GM21737 (cell line): ENCODE measurements around the gene HOXD4.

ENCODE experiments used
- ATAC-seq: cut with Tn5 transposase; IDR thresholded peaks from one replicate; pipeline ENCODE4 v1.9.1; 2021; ENCODE audit warnings: mild to moderate bottlenecking, moderate library complexity; ENCODE audit not compliant: unreplicated experiment

Gene HOXD4

DNA sequence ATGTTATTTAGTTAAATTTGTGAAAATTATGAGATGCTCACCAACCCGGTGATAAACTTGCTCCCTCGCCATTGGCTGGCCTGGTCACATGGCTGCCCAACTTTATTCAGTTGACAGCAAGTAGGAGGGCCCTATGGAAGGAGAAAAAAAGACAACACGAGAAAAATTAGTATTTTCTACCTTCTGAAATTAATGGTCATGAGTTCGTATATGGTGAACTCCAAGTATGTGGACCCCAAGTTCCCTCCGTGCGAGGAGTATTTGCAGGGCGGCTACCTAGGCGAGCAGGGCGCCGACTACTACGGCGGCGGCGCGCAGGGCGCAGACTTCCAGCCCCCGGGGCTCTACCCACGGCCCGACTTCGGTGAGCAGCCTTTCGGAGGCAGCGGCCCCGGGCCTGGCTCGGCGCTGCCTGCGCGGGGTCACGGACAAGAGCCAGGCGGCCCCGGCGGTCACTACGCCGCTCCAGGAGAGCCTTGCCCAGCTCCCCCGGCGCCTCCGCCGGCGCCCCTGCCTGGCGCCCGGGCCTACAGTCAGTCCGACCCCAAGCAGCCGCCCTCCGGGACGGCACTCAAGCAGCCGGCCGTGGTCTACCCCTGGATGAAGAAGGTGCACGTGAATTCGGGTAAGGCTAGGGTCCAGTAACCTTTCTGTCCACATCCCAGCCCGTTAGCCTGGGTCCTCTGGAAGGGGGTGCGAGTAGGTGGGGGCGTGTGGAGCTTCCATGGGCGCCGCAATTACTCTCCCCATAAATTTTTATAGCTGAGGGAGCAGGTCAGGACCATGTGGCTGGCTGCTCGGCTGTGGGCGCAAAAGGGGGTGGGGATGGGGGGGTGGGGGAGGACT is at the start of gene HOXD4:
TSS of gene HOXD4 (plus strand) at position 109 of the 846 bp plus-strand sequence. CDS start at position 193, 84 bp downstream.
- no peak for ATAC-seq

DNA sequence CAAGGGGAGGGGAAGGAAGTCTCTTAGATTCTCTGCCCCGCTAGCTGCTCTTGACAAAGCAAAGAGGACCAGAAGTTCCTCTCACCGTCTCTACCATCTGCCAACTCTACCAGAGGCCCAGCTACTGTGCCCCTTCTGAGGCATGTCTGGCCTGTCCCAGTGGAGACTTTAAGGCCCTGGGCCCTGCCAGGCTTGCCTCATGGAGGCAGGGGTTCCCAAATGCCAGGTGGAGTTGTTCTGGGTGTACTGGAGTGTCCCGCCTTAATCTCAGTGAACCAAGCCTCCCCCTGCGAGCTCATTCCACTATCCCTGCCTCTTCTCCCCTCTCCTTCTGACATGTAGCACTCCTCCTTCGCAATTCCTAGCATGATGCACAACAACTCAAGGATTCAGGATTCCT is 49.5 kb upstream of the HOXD4 start:
- no peak for ATAC-seq

DNA sequence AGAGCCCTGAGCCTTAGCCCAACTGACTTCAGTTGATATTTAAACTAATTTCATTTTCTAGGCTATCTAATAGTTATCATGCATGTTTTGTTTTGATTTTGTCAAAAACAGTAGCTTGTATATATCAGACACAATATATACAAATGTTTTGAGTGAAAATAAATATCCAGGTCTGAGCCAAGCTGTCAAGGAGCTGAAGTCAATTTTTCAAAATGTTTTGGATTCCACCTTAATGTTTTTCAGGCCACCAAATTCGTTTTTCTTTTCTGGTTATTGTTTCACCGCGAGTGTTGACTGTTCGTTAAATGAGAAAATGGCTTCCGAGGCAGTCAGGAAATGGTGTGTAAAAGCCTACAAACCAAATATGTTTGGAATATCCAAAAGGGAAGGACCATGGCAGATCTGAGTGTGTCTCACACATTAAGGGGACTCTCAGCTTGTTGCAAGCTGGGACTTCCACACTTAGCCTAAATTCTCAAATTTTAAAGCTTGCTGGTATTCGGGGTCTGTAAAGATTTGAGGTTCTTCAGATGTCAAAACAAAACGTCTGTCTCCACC is 49.0 kb upstream of the HOXD4 start:
- ATAC-seq: no peak

DNA sequence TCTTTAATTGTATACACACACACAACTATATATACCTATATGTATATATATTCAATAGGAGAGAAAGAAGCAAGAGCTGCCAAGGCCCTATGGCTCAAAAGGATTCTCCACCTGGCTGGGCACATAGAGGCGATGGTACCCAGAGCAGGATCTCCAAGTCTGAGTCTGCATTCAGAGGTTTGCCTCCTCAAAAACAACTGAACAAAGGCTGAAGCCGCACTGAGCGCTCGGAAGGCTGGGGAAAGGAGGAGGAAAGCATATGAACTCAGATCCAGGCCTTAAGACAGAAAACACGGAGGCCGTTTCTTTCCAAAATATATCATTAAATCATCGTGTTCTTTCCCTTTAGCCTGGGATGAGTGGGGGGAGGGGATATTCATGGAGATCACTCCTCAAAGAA is 48.2 kb upstream of the HOXD4 start:
- ATAC-seq: no peak

DNA sequence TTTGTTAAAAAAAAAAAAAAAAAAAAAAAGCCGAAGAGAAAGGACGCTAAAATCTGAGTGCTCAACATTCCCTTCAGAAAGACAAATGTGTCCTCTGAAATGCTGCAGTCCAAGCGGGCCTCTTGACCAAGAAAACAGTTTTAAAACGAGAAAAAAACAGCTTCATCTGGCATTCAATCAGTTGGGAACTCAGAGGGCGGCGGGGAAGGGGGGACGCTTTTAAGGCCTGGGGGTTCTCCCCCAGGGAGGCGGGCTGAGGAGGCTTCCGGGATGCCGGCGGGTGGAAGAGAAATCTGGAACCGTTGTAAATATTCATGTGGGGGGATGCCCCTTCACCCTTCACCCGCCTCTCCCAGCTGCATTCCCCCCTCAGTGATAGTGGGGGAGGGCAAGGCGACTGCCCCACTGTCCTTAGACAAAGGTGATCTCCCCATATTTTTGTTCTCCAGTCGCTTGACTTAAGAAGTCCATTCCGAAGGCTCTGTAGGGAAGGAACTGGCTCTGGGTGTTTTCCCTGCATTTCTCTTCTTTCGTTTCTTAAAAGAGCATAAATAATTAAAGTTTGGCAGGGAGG is 47.5 kb upstream of the HOXD4 start:
- ATAC-seq: no peak

DNA sequence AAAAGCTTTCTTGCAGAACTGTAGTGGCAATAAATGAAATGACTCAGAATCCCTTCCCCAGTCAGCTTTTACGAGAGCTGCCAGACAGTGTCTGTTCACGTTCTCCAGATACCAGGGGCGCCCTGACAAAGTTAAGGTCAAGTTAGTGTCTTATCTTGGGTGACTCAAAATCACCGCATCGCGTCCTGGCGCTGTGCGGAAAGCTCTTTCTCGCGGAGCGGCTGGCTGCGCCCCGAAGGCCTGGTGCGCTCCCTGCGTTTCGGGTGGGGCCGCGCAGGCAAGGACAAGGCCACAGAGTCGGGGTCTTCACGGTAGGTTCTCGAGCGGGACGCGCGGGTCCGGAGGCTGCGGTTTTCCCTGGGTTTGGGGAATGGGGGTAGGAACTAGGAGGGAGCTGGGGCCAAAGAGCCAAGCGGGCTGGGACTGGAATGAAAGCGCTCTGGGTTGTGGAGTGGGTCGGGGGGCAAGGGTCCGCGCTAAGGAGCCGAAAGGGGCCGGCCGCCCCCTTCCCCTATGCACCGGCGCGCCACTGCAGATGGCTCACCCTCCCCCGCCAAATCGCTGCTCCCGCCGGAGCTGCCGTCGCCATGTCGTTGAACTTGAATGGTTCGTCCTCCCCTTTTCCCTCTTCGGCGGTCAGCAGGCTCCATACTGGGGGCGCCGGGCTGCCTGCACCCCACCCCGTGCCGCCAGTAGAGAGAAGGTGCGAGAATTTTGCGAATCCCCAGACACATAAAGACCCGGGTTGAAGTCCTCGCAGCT is 46.9 kb upstream of the HOXD4 start:
- ATAC-seq: no peak

DNA sequence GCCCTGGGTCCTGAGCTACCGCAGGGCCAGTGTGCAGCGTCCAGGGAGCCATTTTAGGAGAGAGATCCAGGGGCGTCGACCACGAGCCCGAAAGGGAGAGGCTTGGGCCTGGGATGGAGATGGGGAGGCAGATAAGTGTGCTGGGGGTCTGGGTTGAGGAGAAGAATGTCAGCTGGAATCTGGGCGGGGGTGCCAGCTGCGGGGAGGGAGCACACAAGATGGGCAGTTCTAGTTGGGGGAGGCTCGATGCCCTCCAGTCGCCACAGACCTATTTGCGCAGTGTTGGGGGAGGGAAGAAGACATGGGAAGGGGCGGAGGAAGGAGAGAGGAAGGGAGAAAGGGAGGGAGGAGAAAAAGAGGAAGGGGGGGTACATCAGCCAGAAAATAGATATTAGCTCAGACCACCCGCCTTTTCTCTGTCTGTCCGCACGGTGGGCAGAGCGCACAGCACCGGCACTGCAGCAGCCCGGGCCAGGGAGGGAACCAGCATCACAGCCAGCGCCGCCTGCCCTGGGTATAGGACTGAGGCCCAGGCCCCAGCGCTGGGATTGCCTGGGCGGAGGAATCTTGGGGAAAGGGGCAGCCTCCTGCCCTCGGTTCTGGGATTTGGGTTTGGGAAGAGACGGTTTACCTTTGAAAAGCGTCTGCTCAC is 46.1 kb upstream of the HOXD4 start:
- ATAC-seq: no peak

DNA sequence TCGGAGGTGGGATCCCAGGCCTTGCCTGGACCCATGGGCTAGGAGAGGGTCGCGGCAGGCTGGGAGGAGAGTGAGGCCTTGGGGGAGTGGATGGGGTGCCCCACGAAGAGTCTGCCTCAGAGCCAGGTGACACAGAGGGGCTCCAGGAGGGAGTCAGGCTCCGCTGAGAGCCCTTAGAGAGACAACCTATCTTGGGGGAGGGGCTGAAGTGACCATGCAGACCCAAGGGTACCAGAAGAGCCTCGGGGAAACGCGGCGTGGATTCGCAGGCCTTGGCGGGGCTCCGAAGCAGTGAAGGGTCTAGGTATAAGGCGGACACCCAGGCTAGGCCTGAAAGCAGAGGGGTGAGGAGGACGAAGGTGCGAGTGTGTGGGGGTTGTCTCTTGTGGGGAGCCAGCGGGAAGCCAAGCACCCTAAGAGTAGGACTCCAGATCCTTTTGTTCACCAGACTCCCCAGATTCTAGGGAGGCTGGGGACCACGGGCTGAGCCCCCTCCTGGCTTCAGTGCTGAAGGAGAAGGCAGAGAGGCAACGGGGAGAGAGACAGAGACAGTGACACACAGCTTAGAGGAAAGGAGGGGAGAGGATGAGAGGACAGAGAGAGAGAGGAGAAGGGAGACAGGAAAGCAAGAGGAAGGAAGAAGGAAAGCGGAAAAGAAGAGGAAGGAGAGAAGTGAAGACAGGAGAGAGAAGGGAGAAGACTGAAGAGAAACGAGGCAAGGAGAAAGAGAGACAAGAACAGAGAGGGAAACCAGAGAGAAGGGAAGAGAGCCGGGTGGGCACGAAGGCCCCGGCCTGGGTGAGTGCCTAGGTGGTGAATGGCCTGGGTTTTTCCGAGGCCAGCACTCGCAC is 45.4 kb upstream of the HOXD4 start:
- no peak for ATAC-seq

DNA sequence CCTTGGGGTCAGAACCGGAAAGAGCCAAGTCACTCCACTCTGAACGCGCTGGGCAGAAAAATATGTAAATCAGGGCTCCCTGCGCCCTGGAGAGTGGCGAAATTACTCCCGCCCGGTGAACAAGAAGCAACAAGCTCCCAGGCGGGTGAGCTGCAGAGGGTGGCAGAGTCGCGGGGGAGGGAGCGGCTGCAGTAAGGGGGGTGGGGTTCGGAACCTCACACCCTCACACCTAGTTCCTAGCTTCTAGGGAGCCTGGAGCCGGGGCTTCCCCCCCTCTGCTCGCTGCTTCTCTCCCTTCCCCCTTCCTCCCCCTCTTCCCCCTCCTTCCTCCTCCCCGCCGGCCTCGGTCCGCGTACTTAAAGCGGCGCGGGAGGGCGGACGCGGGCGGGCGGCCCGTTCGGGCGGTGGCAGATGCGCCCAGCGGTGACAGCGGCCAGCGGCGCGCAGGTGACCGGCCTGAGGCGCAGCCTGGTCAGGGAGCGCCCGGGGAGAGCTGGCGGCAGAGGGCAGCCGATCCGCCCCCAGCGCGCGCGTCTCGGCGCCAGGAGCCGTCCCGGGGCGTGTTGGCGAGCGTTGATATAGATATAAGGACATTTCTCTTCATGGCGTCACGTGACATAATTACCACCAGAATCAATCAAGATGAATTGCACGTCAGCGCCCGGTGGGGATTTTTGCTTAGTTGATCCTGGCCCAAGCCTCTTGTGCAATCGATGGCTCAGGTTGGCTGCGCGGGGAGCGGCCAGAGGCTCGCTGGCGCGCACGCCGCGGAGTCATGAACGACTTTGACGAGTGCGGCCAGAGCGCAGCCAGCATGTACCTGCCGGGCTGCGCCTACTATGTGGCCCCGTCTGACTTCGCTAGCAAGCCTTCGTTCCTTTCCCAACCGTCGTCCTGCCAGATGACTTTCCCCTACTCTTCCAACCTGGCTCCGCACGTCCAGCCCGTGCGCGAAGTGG is 44.5 kb upstream of the HOXD4 start, which contains the start of gene HOXD11:
TSS of gene HOXD11 (plus strand) at position 700 of the 959 bp plus-strand sequence. CDS start at position 776, 76 bp downstream.
- no peak for ATAC-seq

DNA sequence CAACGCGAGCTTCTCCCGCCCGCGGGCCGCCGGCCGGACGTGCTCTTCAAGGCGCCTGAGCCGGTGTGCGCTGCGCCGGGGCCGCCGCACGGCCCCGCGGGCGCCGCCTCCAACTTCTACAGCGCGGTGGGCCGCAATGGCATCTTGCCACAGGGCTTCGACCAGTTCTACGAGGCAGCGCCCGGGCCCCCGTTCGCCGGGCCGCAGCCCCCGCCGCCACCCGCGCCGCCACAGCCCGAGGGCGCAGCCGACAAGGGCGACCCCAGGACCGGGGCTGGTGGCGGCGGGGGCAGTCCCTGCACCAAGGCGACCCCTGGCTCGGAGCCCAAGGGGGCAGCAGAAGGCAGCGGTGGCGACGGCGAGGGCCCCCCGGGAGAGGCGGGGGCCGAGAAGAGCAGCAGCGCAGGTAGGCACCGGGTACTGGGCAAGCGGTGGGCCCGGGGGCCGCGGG is 43.6 kb upstream of the HOXD4 start:
- no peak for ATAC-seq

DNA sequence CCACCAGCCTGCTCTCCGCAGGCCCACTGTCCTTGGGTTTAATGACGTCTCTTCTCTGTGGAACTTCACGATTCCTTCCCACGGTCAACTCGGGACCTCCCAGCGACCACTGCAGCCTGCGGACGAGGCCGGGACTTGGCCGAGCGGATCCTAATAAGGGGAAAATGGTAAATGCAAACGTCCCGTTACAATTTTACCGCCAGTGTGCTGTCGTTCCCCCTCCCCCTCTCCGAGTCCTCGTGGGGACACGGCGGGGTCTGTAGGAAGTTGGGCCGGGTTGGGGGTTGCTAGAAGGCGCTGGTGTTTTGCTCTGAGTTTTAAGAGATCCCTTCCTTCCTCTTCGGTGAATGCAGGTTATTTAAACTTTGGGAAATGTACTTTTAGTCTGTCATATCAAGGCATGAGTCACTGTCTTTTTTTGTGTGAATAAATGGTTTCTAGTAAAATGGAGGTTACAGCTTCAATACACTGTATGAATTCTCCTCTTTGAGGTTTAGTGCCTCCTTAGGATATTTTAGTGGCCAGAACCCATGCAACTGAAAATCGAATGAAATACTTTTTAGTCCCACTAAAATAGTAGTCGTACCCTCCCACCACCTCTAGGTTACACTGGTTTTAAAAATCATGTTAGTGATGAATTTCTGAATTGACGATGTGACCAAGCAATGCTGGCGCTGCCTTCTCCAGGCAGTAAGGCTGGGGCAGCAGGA is 42.0 kb upstream of the HOXD4 start:
- no peak for ATAC-seq

DNA sequence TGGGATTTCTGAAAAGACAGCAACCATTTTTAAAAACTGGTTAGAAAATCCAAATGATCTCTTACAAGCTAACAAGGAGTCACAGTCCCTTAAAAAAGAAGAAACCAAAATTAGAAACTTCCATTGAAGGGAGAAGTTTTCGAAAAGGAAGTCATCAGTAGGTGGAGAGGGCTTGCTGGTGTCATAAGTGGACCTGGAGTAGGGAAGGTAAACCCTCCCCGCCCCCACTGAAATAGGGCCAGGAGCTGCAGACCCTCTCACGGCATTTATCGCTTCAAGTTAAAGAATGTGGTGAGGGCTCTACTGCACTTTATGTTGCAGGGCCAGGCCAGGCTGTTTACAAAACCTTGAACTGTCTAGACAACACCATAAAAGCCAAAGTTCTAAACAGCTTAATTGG is 41.4 kb upstream of the HOXD4 start:
- no peak for ATAC-seq

DNA sequence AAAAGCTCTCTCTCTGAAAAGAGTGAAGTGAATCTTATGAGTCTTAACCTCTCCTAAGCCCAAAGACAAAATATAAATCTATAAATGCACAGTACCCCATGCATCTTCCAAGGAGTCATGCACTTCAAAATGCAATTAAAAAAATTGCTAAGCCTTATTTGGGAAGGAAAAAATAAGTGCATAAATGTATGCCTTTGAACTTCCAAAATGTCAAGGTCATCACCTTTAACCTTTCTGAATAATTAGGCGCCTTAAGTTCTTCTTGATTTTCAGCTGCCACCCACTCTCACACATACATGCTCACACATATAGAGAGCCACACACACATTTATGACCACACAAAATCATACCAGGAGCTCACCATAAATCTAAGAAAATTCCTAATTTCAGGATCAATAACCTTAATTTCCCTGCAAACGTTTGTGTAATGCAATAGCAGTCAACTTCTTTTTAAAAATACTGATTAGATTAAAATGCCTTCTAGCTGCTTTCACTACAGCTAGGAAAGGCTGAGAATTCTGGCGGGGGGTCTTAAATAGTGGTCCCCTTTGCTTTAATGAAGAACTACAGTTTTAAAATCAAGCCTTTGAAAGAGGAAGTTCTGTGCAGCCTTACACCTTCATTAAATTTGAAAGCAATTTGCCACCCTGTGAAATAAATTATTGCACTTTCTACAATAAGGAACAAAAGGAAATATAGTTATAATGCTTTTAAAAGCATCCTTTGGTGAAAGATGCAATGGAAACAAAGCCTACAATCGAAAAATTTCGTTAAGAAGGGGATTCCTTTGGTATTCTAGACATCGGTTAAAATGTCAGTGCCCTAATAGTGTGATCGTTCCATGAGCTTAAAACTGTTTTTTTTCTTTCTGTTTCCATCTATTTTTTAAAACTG is 40.7 kb upstream of the HOXD4 start:
- no peak for ATAC-seq

DNA sequence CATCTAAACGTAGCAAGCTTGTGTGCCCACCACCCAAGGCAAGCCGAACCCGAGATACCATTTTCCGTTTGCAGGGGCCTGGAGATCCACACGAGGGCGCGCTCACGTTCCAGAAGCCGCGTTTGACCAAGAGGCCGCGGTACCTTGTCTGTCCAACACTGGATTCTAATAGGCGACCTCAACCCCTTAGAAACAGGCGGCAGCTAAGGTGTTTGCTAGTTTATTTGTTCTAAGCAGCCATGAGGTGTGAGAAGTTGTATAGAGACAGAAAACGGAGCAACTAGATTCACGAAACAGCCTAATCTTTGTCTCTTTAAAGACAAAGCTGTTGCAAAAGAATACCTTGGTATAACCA is 40.1 kb upstream of the HOXD4 start:
- ATAC-seq: no peak

DNA sequence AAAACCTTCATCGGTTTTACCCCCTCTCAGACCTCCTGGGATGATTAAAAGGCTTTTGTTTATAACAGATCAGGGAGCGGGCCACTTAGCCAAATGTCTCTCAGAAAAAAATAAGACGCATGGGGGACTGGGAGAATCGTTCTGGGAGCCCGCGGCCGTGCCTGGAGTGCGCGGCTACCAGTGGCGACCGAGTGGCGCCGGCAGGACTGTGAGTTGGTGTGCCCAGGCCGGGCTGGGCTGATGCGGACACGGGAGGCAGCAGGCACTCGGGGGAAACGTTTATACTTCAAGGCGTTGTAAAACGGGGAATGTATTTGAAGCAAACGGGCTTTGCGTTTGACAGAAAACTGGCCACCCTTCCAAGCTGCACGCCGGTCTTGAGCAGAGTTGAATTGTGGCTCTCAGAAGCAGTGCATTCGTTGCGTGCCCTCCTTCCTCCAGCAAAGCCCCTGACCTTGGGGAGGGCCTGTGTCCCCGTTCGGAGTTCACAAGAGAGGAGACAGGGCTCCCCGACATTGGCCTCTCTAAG is 39.4 kb upstream of the HOXD4 start:
- ATAC-seq: no peak

DNA sequence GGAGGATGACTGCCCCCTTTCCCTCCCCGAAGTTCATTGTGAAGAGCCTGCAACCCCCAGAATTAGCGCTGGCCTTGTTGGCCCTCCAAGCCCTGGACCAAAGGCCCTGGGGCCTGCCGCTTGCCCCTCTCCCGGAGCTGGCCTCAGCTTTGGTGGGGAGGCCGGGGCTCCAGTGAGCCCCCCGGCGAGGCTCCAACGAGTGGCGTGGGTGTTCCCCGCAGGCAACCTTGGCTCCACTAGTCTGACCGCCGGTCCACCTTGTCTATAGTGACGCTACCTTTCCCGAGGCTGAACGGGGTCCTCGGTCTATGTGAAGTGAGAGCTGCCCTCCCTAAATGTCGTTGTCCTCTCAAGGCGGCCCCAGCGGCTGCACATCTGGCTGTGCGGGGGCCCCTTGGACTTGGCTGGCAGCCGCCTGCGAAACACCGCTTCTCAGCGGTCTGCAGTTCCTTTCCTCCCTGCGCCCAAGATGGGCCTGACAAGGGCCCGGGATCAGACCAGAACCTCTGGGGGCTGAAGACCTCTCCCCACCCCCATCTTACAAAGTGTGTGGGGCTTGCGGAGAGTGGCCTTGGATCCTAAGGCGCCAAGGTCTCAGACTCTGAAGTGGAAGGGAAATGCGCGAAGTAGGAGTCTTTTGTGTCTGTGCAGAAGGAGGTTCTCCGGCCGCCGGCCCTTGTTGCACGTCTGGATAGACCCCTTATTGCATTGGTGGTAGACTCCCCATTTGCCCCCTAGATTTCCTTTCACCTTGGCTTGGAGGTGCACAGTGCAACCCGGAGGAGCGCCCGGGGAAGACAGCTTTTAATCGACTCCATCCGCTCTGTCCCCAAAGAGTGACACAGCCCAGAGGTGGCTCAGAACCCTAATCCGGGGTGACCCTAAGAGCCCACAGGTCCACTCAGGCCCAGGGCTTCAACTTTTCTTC is 38.7 kb upstream of the HOXD4 start:
- ATAC-seq: no peak
